SK-N-SH treated with all-trans-retinoic acid at 6 μM for 48 hours (cell line): Measurements from ENCODE around the gene LTBP1.

Source experiments
- OSR1 ChIP-seq: fragments of 250-450 bp; sonication (Bioruptor Pico); IDR thresholded peaks from 2 replicates; pipeline ENCODE4 v1.8.0; 2022; ENCODE audit warnings: moderate library complexity, mild to moderate bottlenecking, inconsistent platforms
- RARB ChIP-seq: fragments of 250-450 bp; sonication (Bioruptor Pico); IDR thresholded peaks from 2 replicates; pipeline ENCODE4 v1.8.0; 2021; ENCODE audit warnings: mild to moderate bottlenecking, moderate library complexity
- ZFP30 ChIP-seq: fragments of 450-650 bp; formaldehyde crosslinking; IDR thresholded peaks from 2 replicates; pipeline ENCODE4 v1.5.0; 2022; ENCODE audit warnings: mild to moderate bottlenecking, moderate library complexity

DNA sequence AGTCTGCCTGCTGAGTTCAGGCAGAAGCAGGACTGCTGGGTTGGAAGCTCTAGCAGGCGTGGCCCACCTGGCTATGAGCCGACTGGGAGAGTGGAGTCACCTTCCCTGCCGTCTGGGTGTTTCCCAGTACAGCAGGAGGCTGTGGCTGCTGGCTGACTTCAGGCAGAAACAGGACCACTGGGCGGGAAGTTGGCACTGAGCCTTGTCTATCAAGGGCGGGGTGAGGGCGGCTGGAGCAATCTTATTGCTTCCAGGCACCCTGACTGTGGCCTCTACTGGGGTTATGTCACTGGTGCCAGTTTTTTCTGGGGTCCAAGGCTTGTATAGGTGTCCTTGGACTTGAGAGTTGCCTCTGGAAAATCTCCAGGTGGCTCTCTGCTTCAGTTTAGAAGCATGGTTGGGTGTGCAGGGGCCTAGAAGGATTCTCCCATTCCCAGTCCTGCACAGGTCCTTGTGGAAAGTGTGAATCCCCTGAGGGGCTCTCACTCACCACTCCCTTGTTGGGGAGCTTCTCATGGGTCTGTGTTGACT, 30.5 kb downstream of the LTBP1 start:
- TF ChIP-seq ZFP30 (no peak), RARB (CRISPR knock-in tag) (no peak), OSR1 (CRISPR knock-in tag) (no peak)
